AG04450 (cell line): ENCODE measurements around the gene BABAM2. TPM values are rescaled to one million over a fixed set of nuclear protein-coding genes. Genes with fewer than 3 reads are reported as not detected.
A peak's percentile ranks its signal among the peaks of the same experiment; 100 is the strongest.

ENCODE experiments used
- CTCF ChIA-PET: fragments of 300-600, 350-600 bp; formaldehyde crosslinking; extraction: SDS; loops from one replicate; lab custom pipeline; 2022; ENCODE audit warnings: antibody characterized with exemption, inconsistent platforms; lab: Charles Lee
- POLR2A ChIA-PET: fragments of 350-600 bp; formaldehyde crosslinking; extraction: SDS; loops from one replicate; lab custom pipeline; 2021; ENCODE audit warnings: antibody characterized with exemption, inconsistent platforms; lab: Yijun Ruan, JAX
- DNase-seq: peaks from one replicate; pipeline ENCODE4 v3.0.0-alpha.2; 2011; ENCODE audit warnings: low read depth, low spot score
- H3K27ac ChIP-seq: one replicate; pipeline ENCODE4 v1.5.1; 2012; ENCODE audit warnings: low read depth, low read length, control low read depth
- H3K27me3 ChIP-seq: one replicate; pipeline ENCODE4 v1.6.0; 2012; ENCODE audit warnings: low read length; ENCODE audit not compliant: control insufficient read depth, insufficient read depth
- H3K4me3 ChIP-seq: 2 replicates; pipeline ENCODE4 v1.5.1; 2011; ENCODE audit warnings: mild to moderate bottlenecking, low read depth, low read length, control low read depth
- H3K9me3 ChIP-seq: 2 replicates; pipeline ENCODE4 v1.5.1; 2012; ENCODE audit warnings: low read length; ENCODE audit not compliant: control insufficient read depth, insufficient read depth
- polyA plus RNA-seq: library from polyadenylated mRNA; depleted of rRNA; stranded (reverse); fragments of >200 nt; gene quantifications from 2 replicates; pipeline ENCODE4 v1.2.3, GENCODE V29; 2011
- TF ChIP-seq, protein P1 (sequence below): IDR thresholded peaks from 2 replicates; pipeline ENCODE4 v1.5.1; 2011; ENCODE audit warnings: low read depth, low read length, control low read depth, inconsistent platforms

Gene BABAM2
- polyA plus RNA-seq, 1 experiment, result 44.5 TPM

DNA sequence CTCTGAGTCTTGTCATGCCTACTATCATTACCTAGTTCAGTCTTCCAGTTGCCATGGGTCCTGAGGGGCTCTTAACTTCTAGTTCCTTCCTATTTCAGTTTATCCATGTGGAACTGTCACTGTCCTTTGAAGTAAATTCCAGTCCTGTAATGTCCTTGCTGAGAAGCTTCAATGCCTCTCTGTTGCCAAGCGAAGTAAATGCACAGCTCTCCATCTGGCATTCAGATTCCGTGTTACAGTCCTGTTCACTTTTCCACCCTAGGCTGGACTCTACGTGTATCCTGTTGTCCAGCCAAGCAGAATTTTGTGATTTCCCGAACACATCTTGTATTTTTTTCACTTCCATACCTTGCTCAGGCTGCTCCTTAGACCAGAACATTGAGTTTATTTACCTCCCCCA is 245.3 kb downstream of the BABAM2 start:
- H3K27ac ChIP-seq, result no peak overlapping the region
- ChIA-PET CTCF (no interaction called here), POLR2A (no interaction called here)
- TF ChIP-seq, protein P1, sequence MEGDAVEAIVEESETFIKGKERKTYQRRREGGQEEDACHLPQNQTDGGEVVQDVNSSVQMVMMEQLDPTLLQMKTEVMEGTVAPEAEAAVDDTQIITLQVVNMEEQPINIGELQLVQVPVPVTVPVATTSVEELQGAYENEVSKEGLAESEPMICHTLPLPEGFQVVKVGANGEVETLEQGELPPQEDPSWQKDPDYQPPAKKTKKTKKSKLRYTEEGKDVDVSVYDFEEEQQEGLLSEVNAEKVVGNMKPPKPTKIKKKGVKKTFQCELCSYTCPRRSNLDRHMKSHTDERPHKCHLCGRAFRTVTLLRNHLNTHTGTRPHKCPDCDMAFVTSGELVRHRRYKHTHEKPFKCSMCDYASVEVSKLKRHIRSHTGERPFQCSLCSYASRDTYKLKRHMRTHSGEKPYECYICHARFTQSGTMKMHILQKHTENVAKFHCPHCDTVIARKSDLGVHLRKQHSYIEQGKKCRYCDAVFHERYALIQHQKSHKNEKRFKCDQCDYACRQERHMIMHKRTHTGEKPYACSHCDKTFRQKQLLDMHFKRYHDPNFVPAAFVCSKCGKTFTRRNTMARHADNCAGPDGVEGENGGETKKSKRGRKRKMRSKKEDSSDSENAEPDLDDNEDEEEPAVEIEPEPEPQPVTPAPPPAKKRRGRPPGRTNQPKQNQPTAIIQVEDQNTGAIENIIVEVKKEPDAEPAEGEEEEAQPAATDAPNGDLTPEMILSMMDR, result no peak
- no peaks in the 10 kb centered on the region for H3K9me3 ChIP-seq
- H3K27me3 ChIP-seq, result no peaks in the 10 kb centered on the region
- no peak for DNase-seq
- H3K4me3 ChIP-seq, result no peak overlapping the region

DNA sequence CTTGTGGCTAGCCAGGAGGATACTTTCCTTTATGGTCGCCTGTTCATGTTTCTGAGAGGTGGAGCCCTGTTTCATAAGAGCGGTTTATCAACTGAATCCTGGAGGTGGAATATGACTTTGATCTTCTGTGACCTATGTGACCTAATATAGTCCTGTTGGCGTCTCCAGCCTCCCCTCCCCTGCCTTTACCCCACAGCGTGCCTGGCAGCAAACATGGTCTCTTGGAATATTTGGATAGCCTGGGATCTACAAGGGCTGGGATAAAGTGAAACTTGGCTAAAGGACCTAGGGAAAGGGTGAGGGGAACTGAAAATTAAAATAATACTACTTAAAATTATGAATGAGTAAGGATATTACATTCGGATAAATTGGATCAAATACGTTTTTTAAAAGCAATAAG is 246.0 kb downstream of the BABAM2 start:
- ChIA-PET CTCF (no interaction called here), POLR2A (no interaction called here)
- Histone ChIP-seq H3K27ac (no peak overlapping the region), H3K4me3 (no peak overlapping the region), H3K27me3 (no peaks in the 10 kb centered on the region), H3K9me3 (no peaks in the 10 kb centered on the region)
- DNase-seq, result no peak
- TF ChIP-seq, protein P1, result no peak

DNA sequence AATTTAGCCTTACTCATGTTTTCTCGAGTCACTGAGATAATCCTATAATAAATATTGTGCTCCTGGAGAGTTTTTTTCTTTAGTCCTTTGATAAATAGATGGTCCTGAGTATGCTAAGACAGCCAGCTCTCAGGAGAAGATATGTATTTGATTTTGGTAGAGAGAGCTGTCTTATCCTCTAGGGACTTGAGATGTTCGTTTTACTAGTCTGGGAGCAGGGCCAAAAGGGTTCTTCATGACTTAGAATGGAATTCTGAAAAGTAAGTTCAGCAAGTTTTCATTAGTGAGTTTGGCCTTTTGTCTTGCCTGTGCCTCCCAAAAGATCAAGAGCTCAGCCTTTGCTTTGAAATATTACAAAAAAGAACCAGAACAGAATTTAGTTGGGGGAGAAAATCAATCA is 246.7 kb downstream of the BABAM2 start:
- H3K4me3 ChIP-seq, result no peak overlapping the region
- DNase-seq, result peak; percentile 55
- H3K27ac ChIP-seq, result no peak overlapping the region
- H3K27me3 ChIP-seq, result no peaks in the 10 kb centered on the region
- ChIA-PET POLR2A (no interaction called here), CTCF (no interaction called here)
- TF ChIP-seq, protein P1, result no peak
- H3K9me3 ChIP-seq, result no peaks in the 10 kb centered on the region

GRCh38 chr2:28142386-28142785 is 251.9 kb downstream of the BABAM2 start:
- no peak for DNase-seq
- Histone ChIP-seq H3K27ac (no peak overlapping the region), H3K4me3 (no peak overlapping the region), H3K27me3 (no peaks in the 10 kb centered on the region), H3K9me3 (no peaks in the 10 kb centered on the region)
- TF ChIP-seq, protein P1, result no peak
- POLR2A ChIA-PET, result no interaction called here
- CTCF ChIA-PET, result no interaction called here

DNA sequence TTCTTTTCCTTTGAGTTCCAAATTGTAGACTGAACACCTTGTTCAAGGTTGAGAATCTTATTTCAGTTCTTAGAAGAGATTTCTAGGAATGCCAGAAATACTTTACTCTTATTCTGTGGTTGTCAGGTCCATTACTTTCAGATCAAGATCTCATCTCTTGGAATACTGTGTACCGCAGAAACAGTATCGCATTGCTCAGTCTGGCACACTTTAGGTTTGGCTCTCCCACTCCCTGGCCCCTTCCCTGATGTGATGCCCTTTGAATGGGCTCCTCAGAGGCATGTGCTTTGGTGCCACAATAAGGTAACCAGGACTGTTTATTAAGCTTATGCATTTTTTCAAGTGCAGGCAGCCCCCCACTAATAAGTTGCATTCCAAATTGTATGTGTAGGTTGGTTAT is 257.5 kb downstream of the BABAM2 start:
- Histone ChIP-seq H3K4me3 (no peak overlapping the region), H3K27me3 (no peaks in the 10 kb centered on the region), H3K27ac (no peak overlapping the region), H3K9me3 (no peaks in the 10 kb centered on the region)
- ChIA-PET CTCF (no interaction called here), POLR2A (no interaction called here)
- TF ChIP-seq, protein P1, result no peak
- no peak for DNase-seq
